ENCODE measurements around the gene DDX3X.
A peak's percentile ranks its signal among the peaks of the same experiment; 100 is the strongest.
"Not testable (repeated sequence)": the region's sequence is repeated elsewhere in the genome, so short reads cannot be mapped to it uniquely, and the experiment has no call there.

The DDX3X gene

DNA sequence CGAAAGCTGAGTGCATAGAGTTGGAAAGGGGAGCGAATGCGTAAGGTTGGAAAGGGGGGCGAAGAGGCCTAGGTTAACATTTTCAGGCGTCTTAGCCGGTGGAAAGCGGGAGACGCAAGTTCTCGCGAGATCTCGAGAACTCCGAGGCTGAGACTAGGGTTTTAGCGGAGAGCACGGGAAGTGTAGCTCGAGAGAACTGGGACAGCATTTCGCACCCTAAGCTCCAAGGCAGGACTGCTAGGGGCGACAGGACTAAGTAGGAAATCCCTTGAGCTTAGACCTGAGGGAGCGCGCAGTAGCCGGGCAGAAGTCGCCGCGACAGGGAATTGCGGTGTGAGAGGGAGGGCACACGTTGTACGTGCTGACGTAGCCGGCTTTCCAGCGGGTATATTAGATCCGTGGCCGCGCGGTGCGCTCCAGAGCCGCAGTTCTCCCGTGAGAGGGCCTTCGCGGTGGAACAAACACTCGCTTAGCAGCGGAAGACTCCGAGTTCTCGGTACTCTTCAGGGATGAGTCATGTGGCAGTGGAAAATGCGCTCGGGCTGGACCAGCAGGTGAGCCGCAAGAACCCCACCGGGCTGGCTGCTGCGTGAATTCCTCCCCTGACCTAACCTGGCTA, at the start of gene DDX3X:
TSS of gene DDX3X (plus strand) at position 419 of the 619 bp plus-strand sequence. CDS start at position 510, 91 bp downstream.
- peak; percentile 77 to 99 (median 89) for DNase-seq
- intact Hi-C loops (cut with DNase I), result loop anchor here (5.0 to 10.0 kb wide), 2 partner anchors 59 to 247 kb away; partner anchors contain the start of gene USP9X

DNA sequence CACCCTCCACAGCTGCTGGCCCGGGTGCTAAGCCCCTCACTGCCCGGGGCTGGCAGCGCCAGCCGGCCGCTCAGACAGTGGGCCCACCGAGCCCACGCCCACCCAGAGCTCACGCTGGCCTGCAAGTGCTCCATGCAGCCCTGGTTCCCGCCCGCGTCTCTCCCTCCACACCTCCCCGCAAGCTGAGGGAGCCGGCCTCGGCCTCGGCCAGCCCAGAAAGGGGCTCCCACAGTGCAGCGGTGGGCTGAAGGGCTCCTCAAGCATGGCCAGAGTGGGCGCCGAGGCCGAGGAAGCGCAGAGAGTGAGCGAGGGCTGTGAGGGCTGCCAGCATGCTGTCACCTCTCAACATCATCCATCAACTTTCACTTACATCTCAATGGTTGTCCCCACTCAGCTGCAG, 48.0 kb upstream of the DDX3X start:
- DNase-seq, result peak in 1 of 10 donors; percentile 12

DNA sequence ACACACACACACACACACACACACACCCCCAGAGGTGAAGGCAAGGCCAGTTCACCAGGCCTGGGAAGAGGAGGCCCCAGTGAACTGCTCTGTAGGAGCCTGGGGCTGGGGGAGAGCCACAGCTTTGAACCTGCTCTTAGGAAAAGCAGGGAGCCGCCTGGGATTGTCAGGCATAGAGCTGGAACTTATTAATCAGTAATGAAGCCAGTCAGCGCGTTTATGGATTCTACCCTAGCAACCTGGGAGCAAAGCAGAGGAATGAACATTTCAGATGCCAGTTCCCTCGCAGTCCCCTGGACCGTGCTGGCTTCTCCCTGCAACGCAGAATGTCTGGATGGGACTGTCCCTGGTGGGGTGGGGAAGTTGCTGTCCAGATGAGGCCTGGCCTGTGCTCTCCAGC, 45.3 kb upstream of the DDX3X start:
- intact Hi-C loops (cut with DNase I), result no loop called here
- peak in 1 of 10 donors; percentile 49 for DNase-seq

More for the DNA sequence above, 48.0 kb upstream of the DDX3X start:
- intact Hi-C loops (cut with DNase I), result not testable (repeated sequence)

DNA sequence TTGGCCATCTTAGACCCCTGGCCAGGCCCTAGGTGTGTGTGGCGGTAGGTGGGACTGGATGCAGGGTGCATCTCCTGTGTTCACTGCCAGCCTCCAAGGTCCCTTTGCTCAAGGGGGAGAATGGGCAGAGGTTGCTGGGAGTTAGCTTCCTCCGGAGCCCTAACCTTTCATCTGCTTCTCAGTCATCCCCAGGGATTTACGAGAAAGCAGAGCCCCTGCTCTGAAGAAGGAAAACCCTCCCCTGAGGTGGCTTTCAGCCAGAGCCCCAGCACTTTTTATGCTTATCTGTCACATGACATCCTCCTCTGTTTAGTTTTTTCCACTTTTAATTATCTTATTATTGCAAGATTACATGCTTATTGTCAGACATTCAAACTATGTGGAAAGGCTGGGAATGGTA, 44.9 kb upstream of the DDX3X start:
- intact Hi-C loops (cut with DNase I), result no loop called here
- no peak for DNase-seq

DNA sequence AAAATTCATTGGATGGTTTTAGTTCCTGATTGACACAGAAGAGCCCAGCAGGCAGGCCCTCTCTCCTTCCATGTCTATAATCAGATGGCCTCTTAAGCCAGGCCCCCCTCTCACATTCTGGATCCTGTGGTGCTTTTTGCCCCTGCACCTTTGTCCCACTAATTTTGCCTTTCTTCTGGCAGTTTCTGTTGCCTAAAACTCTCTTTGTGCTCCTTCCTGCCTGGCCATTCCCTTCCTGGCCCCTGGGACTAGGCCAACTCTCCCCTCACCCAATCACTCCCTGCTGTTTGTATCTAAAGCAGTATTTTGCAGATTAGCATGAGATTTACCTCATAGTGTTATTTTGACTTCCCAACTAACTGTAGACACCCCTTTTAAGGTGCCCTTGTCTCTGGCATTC, 42.7 kb upstream of the DDX3X start:
- intact Hi-C loops (cut with DNase I), result no loop called here
- no peak for DNase-seq

DNA sequence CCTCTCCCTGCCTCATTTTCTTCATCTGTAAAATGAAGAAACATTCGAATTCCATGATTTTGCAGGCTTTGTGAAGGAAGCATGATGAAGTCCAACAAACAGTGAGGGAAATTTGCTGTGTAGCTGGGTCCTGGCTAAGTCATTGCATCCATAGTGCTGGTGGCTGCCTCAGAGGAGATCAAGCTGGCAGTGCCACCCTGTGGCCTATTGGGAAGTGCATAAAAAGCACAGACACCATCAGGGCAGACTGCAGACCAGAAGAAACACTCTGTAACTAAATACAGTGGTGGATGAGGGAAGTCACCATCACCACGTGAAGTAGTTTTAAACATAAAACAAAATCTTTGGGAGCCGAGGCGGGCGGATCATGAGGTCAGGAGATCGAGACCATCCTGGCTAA, 40.7 kb upstream of the DDX3X start:
- peak in 1 of 10 donors; percentile 49 for DNase-seq
- intact Hi-C loops (cut with DNase I), result no loop called here

DNA sequence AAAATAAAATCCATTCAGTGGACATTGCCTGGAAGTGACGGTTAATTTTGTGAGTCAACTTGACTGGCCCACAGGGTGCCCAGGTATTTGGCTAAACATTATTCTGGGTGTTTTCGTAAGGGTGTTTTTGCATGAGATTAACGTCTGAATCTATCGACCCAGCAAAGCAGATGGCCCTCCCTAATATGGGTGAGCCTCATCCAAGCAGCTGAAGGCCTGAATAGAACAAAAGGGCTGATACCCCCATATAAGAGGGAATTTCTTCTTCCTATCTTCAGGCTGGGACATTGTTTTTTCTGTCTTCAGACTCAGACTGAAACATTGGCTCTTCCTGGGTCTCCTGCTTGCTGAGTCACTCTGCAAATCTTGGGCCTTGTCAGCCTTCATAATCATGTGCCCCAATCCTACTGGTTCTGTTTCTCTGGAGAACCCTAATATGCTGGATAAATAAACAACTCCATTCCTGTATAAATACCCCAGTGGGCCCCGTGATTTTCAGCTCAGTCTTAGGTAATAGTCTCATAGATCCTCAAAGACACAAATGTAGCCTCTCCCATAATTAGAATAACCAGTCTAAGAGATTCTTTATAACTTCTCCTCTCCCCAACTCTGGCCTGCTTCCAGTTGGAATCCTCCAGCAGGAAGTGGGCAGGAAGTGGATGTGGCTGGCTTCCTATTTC, 33.1 kb upstream of the DDX3X start:
- intact Hi-C loops (cut with DNase I), result no loop called here
- no peak for DNase-seq

DNA sequence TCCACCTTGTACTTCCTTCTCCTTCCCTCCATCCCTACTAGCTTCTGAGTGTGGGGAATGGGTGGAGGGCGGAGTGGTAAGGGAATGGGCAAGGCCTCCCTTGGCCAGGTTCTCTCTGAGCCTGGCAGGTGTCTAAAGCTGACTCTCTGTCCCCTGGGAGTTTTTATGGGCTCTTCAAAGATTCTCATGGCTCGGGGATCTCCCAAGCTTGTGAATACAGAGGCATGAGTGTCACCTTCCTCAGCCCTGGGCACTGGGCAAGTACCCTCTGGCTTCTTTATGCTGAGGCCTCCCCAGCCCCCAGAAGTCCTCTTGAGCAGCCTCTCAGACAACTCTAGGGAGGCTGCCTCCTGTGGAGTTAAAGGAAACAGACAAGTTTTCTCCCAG, 32.5 kb upstream of the DDX3X start:
- peak in 1 of 10 donors; percentile 34 for DNase-seq
- intact Hi-C loops (cut with DNase I), result no loop called here

DNA sequence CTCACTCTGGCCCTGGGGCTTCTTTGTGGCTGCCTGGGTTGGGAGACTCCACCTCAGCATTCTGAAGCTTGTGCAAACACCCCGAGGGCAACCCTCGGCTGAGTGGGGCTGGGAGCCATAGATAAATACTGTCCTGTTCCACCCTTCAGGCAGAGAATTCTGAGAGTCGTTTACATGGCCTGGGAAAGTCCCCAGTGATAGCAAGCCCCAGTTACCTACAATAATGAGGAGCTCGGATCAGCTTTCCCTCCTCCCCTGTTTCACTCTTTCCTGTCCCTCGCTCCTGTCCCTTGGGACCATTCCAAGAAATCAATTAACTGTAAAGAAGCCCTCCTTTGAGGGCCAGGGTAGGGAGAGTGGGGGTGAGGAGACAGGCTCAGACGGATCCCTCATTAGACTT, 31.6 kb upstream of the DDX3X start:
- intact Hi-C loops (cut with DNase I), result no loop called here
- DNase-seq, result peak in 1 of 10 donors; percentile 48

DNA sequence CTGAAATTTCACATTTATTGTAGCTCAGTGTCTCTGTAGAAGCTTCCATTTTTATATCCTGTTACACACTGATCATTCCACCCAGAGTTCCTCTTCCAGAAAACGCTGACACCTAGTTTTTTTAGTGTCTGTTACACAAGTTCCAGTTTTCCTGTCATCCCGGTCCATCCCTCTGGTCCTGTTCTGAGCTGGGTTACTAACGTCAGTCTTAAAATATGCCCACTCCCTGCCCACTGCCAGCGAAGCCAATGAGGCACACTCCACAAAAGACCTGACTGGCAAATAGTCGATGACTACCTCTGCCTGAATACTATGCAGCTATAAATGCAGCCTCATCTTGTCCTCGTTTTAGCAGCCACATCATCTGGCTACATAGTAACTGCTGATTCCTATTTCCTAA, 30.9 kb upstream of the DDX3X start:
- DNase-seq, result peak in 1 of 10 donors; percentile 35
- intact Hi-C loops (cut with DNase I), result no loop called here

DNA sequence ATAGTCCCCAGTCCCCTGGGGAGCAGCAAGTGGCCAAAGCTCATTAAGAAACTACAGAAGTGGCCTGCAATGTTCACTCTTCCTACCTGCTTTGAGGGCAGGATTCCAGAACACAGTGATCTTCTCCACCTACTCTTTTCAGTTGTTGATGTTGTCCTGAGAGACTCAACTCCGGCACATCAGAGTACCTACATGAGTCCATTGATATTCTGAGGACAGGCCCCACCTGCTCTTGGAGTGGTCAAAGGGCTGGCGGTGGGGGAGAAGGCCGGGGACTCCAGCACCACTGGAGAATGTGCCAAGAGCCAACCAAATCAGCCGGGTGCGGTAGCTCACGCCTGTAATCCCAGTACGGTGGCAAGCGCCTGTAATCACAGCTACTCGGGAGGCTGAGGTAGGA, 29.8 kb upstream of the DDX3X start:
- peak in 1 of 10 donors; percentile 26 for DNase-seq
- intact Hi-C loops (cut with DNase I), result no loop called here

DNA sequence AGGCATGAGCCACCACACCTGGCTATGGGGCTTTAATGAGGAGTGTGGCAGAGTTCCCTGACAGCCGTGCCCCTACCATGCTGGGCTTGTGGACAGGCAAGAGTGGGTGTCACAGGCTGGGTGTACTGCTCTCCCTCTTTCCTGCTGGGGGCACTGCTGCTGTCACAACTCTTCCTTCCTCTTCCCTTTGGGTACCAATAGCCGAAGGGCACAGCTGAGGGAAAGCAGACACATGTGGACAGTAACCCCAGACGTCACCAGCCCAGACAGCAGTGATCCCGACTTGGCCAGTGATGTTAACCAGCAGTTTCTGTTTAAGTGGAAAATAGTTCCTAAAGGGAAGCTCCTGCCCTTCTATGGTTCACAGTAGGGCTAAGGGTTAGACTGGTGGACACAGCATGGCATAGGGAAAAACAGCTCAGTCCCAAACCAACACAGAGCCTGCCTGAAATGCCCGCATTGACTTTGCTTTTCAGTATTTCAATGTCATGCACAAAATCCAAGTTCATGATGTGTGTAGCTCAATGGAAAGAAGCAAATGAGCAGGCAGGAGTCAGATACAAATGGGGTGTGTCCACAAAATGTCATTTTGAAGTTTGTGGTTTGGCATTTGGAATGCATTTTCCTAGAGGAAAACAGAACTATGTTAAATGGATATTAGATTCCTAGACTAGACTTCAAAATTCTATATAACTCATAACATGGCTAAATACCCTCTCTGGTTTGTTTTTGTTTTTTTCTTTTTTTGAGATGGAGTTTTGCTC, 24.9 kb upstream of the DDX3X start:
- peak in 1 of 10 donors; percentile 73 for DNase-seq
- intact Hi-C loops (cut with DNase I), result no loop called here

DNA sequence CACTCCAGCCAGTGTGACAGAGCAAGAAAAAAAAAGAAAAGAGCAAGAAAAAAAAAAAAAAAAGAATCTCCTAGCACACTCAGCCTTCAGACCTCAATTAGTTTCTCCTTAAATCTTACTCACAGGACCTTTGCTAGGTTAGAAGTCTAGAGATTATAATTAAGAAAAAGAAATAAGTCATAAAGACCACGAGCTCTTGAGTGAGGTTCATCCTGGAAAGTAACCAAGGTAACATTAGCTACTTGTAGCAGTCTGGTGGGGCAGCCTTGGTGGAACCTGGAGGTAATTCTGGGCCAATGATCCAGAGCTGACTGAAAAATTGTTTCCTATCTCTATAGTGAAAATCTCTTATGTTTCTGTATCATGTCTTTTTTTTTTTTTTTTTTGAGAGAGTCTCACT, 21.2 kb upstream of the DDX3X start:
- no peak for DNase-seq
- intact Hi-C loops (cut with DNase I), result no loop called here

DNA sequence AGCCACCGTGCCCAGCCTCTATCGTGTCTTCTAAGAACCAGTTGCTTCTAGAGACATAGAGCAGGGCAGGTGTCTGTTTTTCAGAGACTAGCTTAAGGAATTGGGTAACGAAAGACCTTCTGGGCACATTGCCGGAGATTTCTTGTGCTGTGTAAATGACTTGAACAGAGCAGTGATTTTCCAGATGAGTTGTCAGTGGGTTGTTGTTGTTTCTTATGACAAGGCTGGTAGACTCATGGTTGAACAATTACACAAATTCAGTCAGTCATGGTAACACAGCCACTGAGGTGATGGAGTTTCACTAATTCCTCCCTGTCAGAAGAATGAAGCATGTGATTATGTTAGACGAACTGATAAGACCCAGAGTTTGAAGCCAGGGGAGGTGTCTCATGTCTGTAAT, 20.5 kb upstream of the DDX3X start:
- intact Hi-C loops (cut with DNase I), result no loop called here
- DNase-seq, result no peak

DNA sequence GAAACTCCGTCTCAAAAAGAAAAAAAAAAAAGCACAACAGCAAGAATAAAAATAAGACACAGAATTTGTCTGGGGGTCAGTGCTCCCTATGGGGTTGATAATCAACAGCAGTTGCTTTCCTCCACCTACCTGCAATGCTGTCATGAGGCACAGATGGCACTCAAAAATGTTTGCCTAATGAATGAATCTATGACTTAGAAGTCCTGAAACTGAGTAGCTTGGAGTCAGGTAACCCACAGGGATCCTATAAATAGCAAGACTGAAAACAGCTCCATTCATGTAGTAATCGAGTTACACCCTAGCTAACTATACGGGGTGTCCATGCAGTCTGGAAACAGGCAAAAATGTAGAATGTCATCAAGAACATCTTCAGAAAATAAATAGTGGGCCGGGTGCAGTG, 19.8 kb upstream of the DDX3X start:
- DNase-seq, result no peak
- intact Hi-C loops (cut with DNase I), result no loop called here

DNA sequence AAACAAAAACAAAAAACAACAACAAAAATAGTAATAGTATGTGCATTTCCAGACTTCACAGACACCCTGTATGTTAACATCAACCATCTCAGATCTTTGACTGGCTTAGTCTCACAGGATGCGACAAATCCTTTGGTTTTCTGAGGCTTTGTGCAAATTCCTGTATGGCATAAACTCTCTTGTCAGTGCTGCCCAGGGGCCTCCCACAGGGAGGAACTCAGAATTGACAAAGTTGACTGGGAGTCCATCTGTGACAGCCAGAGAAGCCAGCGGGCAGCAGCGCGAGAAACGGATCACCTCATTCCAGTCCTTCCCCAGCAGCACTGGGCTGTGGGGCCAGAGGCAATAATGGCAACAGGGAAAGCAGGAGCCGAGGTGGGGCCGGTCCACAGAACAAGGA, 19.1 kb upstream of the DDX3X start:
- DNase-seq, result peak in 1 of 10 donors; percentile 62
- intact Hi-C loops (cut with DNase I), result no loop called here

DNA sequence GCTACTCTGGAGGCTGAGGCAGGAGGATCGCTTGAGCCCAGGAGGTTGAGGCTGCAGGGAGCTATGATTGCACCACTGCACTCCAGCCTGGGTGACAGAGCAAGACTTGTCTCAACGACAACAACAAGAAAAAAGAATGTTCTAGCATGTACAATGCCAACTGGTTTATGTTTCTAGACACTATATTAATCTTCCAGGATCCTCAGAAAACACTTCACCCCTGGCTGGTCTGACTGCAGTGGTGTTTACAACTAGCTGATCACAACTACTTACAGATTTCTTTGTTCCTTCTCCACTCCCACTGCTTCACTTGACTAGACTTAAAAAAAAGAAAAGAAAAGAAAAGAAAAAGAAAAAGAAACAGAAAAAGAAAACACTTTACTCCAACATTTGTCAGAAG, 17.7 kb upstream of the DDX3X start:
- not testable (repeated sequence) for DNase-seq

DNA sequence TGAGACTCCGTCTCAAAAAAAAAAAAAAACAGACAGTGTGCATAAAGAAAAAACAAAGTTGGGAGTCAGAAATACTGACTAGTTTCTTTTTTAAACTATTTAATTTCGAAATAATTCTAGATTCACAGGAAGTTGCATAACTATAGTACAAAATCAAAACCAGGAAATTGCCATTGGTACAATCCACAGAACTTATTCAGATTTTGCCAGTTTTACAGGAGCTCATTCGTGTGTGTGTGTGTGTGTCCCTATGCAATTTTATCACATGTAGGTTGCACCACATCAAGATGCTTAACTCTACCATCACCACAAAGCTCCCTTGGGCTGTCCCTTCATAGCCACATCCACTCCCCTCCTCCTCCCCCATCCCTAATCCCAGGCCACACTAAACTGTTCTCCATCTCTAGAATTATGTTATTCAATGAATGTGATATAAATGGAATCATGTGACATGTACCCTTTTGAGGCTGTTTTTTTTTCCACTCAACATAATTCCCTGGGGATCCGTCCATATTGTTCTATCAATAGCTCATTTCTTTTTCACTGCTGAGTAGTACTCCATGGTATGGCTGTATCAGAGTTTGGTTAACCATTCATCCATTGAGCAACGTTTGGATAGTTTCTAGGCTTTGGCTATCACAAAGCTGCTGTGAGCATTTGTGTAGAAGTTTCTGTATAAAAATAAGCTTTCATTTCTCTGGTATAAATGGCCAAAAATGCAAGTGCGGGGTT, 16.3 kb upstream of the DDX3X start:
- no peak for DNase-seq
- intact Hi-C loops (cut with DNase I), result no loop called here

More for the DNA sequence above, 17.7 kb upstream of the DDX3X start:
- intact Hi-C loops (cut with DNase I), result not testable (repeated sequence)

DNA sequence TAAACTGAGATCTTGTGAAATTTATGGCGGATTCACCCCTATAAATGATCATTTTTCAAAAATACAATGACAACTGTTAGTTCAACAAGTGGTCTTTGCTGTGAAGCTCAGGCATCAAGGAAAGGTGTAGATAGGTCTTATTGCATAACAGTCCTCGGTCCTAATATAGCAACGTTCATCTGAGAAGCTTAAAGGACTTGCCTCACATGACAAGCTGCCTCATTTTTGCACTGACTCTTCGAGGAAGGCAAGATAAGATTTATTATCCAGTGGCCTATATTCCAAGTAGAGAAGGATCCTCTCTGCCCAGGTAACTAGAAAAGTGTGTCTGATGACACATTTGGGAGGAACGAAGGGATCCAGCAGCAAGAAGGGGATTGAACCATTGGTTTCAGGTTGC, 13.6 kb upstream of the DDX3X start:
- intact Hi-C loops (cut with DNase I), result no loop called here
- DNase-seq, result no peak

DNA sequence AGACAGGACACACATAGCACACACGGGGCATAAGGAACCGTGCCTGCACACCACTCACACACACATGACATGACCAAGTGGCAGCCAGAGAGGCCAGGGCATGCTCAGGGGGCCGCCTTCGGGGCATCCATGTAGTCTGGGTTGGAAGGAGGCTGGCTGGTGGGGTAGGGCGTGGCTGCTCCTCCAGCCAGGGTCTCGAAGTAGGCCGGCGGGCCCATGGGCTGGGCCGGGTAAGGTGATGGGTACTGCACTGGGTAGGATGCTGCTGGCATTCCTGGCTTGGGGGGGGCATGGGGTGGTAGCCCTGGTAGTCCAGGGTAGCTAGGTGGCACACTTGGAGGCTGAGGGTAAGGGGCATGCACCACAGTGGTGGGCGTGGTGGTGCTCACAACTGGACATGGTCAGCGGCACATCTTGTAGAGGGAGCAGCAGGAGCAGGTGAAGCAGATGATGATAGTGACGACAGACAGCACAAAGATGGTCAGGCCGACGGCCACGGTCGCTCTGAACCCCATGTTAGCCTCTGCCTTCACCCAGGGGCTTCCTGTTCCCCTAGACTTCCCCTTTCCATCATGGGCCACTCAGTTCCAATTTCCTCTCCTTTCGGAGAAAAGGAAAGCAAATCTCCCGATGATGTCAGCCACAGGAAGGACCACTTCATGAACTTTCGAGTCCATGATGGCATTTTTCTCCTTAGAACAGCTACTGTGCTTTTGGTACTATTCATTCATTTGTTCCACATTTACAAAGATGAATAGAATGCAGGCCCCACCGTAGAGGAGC, 10.9 kb upstream of the DDX3X start:
- intact Hi-C loops (cut with DNase I), result no loop called here
- peak in 1 of 10 donors; percentile 72 for DNase-seq

All from posterior cingulate gyrus (tissue), 11 donors.